HEK293 (cell line): Measurements from ENCODE around the gene CCL16.

ENCODE experiments used
- CTCF ChIA-PET: fragments of 350-600 bp; formaldehyde crosslinking; extraction: SDS; loops from one replicate; lab custom pipeline; 2021; ENCODE audit warnings: antibody characterized with exemption; lab: Yijun Ruan, JAX
- POLR2A ChIA-PET: fragments of 300-600 bp; formaldehyde crosslinking; extraction: SDS; loops from one replicate; lab custom pipeline; 2020; ENCODE audit warnings: antibody characterized with exemption, inconsistent platforms; lab: Yijun Ruan, JAX
- H3K27ac ChIP-seq: fragments of 200-500 bp; sonication (Bioruptor generic); 2 replicates; pipeline ENCODE4 v1.5.1; 2014; ENCODE audit warnings: low read depth, low read length, control low read depth, inconsistent platforms; ENCODE audit errors: extremely low read depth
- H3K36me3 ChIP-seq, 2 experiments: fragments of 200-500 bp in 1 of 2; sonication (Bioruptor generic) in 1 of 2; 1 replicate in 1 of 2; 2 replicates in 1 of 2; pipeline ENCODE4 v1.5.1; 2014 to 2017; ENCODE audit warnings: inconsistent platforms in 2 of 2, low read length in 2 of 2; ENCODE audit not compliant: control insufficient read depth in 2 of 2, insufficient read depth in 1 of 2
- H3K4me1 ChIP-seq: fragments of 200-500 bp; sonication (Bioruptor generic); 2 replicates; pipeline ENCODE4 v1.5.1; 2014; ENCODE audit warnings: mild to moderate bottlenecking, low read length, inconsistent platforms; ENCODE audit not compliant: control insufficient read depth, insufficient read depth
- H3K4me3 ChIP-seq: 2 replicates; pipeline ENCODE4 v1.5.1; 2011; ENCODE audit warnings: low read depth, mild to moderate bottlenecking, control low read depth, low read length, moderate library complexity
- H3K9me3 ChIP-seq: fragments of 200-500 bp; sonication (Bioruptor generic); 2 replicates; pipeline ENCODE4 v1.5.1; 2014; ENCODE audit warnings: low read depth, low read length, inconsistent platforms; ENCODE audit not compliant: control insufficient read depth, insufficient read depth
- HOXA7 ChIP-seq: sonication (generic); formaldehyde crosslinking; IDR thresholded peaks from 2 replicates; pipeline ENCODE4 v1.8.1; 2022; ENCODE audit warnings: missing genetic modification reagents, borderline replicate concordance
- KLF10 ChIP-seq: fragments of 450-650 bp; IDR thresholded peaks from 2 replicates; pipeline ENCODE4 v1.5.1; 2018; ENCODE audit warnings: missing biosample characterization, mild to moderate bottlenecking, missing genetic modification characterization
- KLF9 ChIP-seq: fragments of 450-650 bp; formaldehyde crosslinking; IDR thresholded peaks from 2 replicates; pipeline ENCODE4 v1.5.1; 2016; ENCODE audit warnings: missing biosample characterization, missing genetic modification characterization, low read depth
- PRDM1 ChIP-seq: fragments of 450-650 bp; formaldehyde crosslinking; IDR thresholded peaks from 2 replicates; pipeline ENCODE4; 2016; ENCODE audit warnings: missing biosample characterization, missing genetic modification characterization
- REPIN1 ChIP-seq: fragments of 450-650 bp; formaldehyde crosslinking; IDR thresholded peaks from 2 replicates; pipeline ENCODE4 v1.5.1; 2017; ENCODE audit warnings: missing biosample characterization, missing genetic modification characterization, low read depth
- TCF7L2 ChIP-seq: IDR thresholded peaks from 2 replicates; pipeline ENCODE4 v1.6.1; 2011; ENCODE audit warnings: low read depth, mild to moderate bottlenecking, inconsistent platforms, low read length, moderate library complexity, borderline replicate concordance
- WT1 ChIP-seq: fragments of 450-650 bp; formaldehyde crosslinking; IDR thresholded peaks from 2 replicates; pipeline ENCODE4 v1.5.1; 2016; ENCODE audit warnings: missing biosample characterization, missing genetic modification characterization
- ZBTB20 ChIP-seq: fragments of 450-650 bp; formaldehyde crosslinking; IDR thresholded peaks from 2 replicates; pipeline ENCODE4 v1.5.1; 2016; ENCODE audit warnings: missing biosample characterization, missing genetic modification characterization
- ZEB2 ChIP-seq: fragments of 450-650 bp; formaldehyde crosslinking; IDR thresholded peaks from 2 replicates; pipeline ENCODE4 v1.5.1; 2016; ENCODE audit warnings: missing biosample characterization, missing genetic modification characterization
- ZNF10 ChIP-seq: fragments of 450-650 bp; formaldehyde crosslinking; IDR thresholded peaks from 2 replicates; pipeline ENCODE4 v1.5.1; 2017; ENCODE audit warnings: missing biosample characterization, missing genetic modification characterization
- ZNF133 ChIP-seq: fragments of 450-650 bp; formaldehyde crosslinking; IDR thresholded peaks from 2 replicates; pipeline ENCODE4 v1.5.1; 2016; ENCODE audit warnings: missing biosample characterization, missing genetic modification characterization
- ZNF138 ChIP-seq: fragments of 450-650 bp; formaldehyde crosslinking; IDR thresholded peaks from 2 replicates; pipeline ENCODE4 v1.5.1; 2016; ENCODE audit warnings: missing biosample characterization, missing genetic modification characterization, borderline replicate concordance
- ZNF155 ChIP-seq: fragments of 450-650 bp; formaldehyde crosslinking; IDR thresholded peaks from 2 replicates; pipeline ENCODE4 v1.5.1; 2016; ENCODE audit warnings: missing biosample characterization, missing genetic modification characterization
- ZNF157 ChIP-seq: fragments of 450-650 bp; formaldehyde crosslinking; IDR thresholded peaks from 2 replicates; pipeline ENCODE4 v1.5.1; 2016; ENCODE audit warnings: missing biosample characterization, missing genetic modification characterization
- ZNF2 ChIP-seq: fragments of 450-650 bp; formaldehyde crosslinking; IDR thresholded peaks from 2 replicates; pipeline ENCODE4 v1.5.1; 2016; ENCODE audit warnings: missing biosample characterization, missing genetic modification characterization
- ZNF221 ChIP-seq: fragments of 450-650 bp; formaldehyde crosslinking; IDR thresholded peaks from 2 replicates; pipeline ENCODE4 v1.5.1; 2017; ENCODE audit warnings: missing biosample characterization, missing genetic modification characterization, borderline replicate concordance
- ZNF248 ChIP-seq: fragments of 450-650 bp; formaldehyde crosslinking; IDR thresholded peaks from 2 replicates; pipeline ENCODE4 v1.5.1; 2017; ENCODE audit warnings: missing biosample characterization, missing genetic modification characterization
- ZNF302 ChIP-seq: fragments of 450-650 bp; formaldehyde crosslinking; IDR thresholded peaks from 2 replicates; pipeline ENCODE4 v1.5.1; 2016; ENCODE audit warnings: missing biosample characterization, missing genetic modification characterization, low read depth
- ZNF37A ChIP-seq: fragments of 450-650 bp; IDR thresholded peaks from 2 replicates; pipeline ENCODE4 v1.5.1; 2018; ENCODE audit warnings: missing biosample characterization, missing genetic modification characterization
- ZNF549 ChIP-seq: fragments of 450-650 bp; IDR thresholded peaks from 2 replicates; pipeline ENCODE4 v1.5.1; 2018; ENCODE audit warnings: missing biosample characterization, missing genetic modification characterization, mild to moderate bottlenecking, inconsistent platforms, moderate library complexity
- ZNF610 ChIP-seq: fragments of 450-650 bp; formaldehyde crosslinking; IDR thresholded peaks from 2 replicates; pipeline ENCODE4 v1.5.1; 2016; ENCODE audit warnings: missing biosample characterization, missing genetic modification characterization, borderline replicate concordance
- ZNF623 ChIP-seq: fragments of 450-650 bp; formaldehyde crosslinking; IDR thresholded peaks from 2 replicates; pipeline ENCODE4 v1.5.1; 2016; ENCODE audit warnings: missing biosample characterization, missing genetic modification characterization
- ZNF654 ChIP-seq: fragments of 450-650 bp; formaldehyde crosslinking; IDR thresholded peaks from 2 replicates; pipeline ENCODE4 v1.5.1; 2016; ENCODE audit warnings: low read depth, missing biosample characterization, missing genetic modification characterization
- ZSCAN16 ChIP-seq: fragments of 450-650 bp; formaldehyde crosslinking; IDR thresholded peaks from 2 replicates; pipeline ENCODE4 v1.5.1; 2016; ENCODE audit warnings: missing biosample characterization, missing genetic modification characterization
- ZSCAN30 ChIP-seq: fragments of 450-650 bp; IDR thresholded peaks from 2 replicates; pipeline ENCODE4 v1.5.1; 2018; ENCODE audit warnings: missing biosample characterization, mild to moderate bottlenecking, missing genetic modification characterization, moderate library complexity
- TF ChIP-seq, protein P1 (sequence below): fragments of 450-650 bp; formaldehyde crosslinking; IDR thresholded peaks from 2 replicates; pipeline ENCODE4 v1.5.1; 2016; ENCODE audit warnings: missing biosample characterization, missing genetic modification characterization

CCL16 gene

GRCh38 chr17:36004594-36005108 is 23.4 kb upstream of the CCL16 start:
- ChIA-PET POLR2A (no interaction called here), CTCF (interaction anchor here (0.7 to 3.9 kb wide), 7 partner anchors 13 to 148 kb away, joined by 3 to 26 read pairs (median 6); partner anchors contain the start of gene CCL23)

DNA sequence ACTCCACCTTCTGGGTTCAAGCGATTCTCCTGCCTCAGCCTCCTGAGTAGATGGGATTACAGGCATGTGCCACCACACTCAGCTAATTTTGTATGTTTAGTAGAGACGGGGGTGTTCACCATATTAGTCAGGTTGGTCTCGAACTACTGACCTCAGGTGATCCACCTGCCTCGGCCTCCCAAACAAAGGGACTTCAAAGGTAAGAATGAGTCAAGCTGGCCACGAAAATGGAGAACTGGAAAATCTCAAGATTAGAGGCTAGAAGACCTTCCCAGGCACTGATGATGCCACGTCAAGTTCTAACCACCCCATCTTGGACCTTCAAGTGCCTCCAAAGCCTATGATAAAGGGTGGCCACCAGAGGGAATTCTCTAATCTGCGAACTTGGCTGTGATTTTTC is 21.3 kb upstream of the CCL16 start:
- POLR2A ChIA-PET, result no interaction called here
- Histone ChIP-seq H3K27ac (no peak overlapping the region), H3K4me3 (no peak overlapping the region), H3K36me3 (no peaks in the 10 kb centered on the region), H3K9me3 (no peaks in the 10 kb centered on the region), H3K4me1 (0 out of 2 replicates have a peak, but pooled peaks cover 4% of the 10 kb centered on the region)
- TF ChIP-seq, protein P1, sequence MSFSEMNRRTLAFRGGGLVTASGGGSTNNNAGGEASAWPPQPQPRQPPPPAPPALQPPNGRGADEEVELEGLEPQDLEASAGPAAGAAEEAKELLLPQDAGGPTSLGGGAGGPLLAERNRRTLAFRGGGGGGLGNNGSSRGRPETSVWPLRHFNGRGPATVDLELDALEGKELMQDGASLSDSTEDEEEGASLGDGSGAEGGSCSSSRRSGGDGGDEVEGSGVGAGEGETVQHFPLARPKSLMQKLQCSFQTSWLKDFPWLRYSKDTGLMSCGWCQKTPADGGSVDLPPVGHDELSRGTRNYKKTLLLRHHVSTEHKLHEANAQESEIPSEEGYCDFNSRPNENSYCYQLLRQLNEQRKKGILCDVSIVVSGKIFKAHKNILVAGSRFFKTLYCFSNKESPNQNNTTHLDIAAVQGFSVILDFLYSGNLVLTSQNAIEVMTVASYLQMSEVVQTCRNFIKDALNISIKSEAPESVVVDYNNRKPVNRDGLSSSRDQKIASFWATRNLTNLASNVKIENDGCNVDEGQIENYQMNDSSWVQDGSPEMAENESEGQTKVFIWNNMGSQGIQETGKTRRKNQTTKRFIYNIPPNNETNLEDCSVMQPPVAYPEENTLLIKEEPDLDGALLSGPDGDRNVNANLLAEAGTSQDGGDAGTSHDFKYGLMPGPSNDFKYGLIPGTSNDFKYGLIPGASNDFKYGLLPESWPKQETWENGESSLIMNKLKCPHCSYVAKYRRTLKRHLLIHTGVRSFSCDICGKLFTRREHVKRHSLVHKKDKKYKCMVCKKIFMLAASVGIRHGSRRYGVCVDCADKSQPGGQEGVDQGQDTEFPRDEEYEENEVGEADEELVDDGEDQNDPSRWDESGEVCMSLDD, result no peak
- no peak for TF ChIP-seq ZNF302
- no peak for TF ChIP-seq ZSCAN16 (tag by site-specific recombination)
- no peak for TF ChIP-seq ZNF37A (tag by site-specific recombination)
- no peak for TF ChIP-seq ZNF2
- no peak for TF ChIP-seq ZNF654 (tag by site-specific recombination)
- TF ChIP-seq ZNF623 (tag by site-specific recombination), result no peak
- no peak for TF ChIP-seq ZSCAN30 (tag by site-specific recombination)
- no peak for TF ChIP-seq KLF10 (tag by site-specific recombination)
- TF ChIP-seq ZEB2 (tag by site-specific recombination), result no peak
- TF ChIP-seq ZNF221 (tag by site-specific recombination), result no peak
- TF ChIP-seq WT1, result no peak
- no peak for TF ChIP-seq ZNF10 (tag by site-specific recombination)
- TF ChIP-seq ZNF248 (tag by site-specific recombination), result no peak
- no peak for TF ChIP-seq ZNF138 (tag by site-specific recombination)
- no peak for TF ChIP-seq ZNF549 (tag by site-specific recombination)
- no peak for TF ChIP-seq REPIN1 (tag by site-specific recombination)
- TF ChIP-seq ZBTB20 (tag by site-specific recombination), result no peak
- no peak for TF ChIP-seq TCF7L2
- CTCF ChIA-PET, result interaction anchor here (1.2 to 3.9 kb wide), 2 partner anchors 70 to 146 kb away, joined by 5 to 26 read pairs; no protein-coding TSS in a partner anchor

More at GRCh38 chr17:36004594-36005108, 23.4 kb upstream of the CCL16 start:
- Histone ChIP-seq H3K4me1 (0 out of 2 replicates have a peak, but pooled peaks cover 4% of the 10 kb centered on the region), H3K9me3 (no peaks in the 10 kb centered on the region), H3K27ac (no peak overlapping the region), H3K4me3 (no peak overlapping the region), H3K36me3 (no peaks in the 10 kb centered on the region)
- no peak for TF ChIP-seq ZNF133 (tag by site-specific recombination)
- no peak for TF ChIP-seq ZNF610 (tag by site-specific recombination)
- TF ChIP-seq KLF9 (tag by site-specific recombination), result no peak
- no peak for TF ChIP-seq PRDM1 (tag by site-specific recombination)
- TF ChIP-seq ZNF157, result no peak
- no peak for TF ChIP-seq ZNF155 (tag by site-specific recombination)
- no peak for TF ChIP-seq HOXA7 (CRISPR knock-in tag)
